Mesenchymal stem cell (in vitro differentiated cells and primary cell): Measurements from ENCODE around the gene ARG2.
"Not testable (repeated sequence)": the region's sequence is repeated elsewhere in the genome, so short reads cannot be mapped to it uniquely, and the experiment has no call there.

Source experiments
- DNase-seq: peaks from one replicate; pipeline ENCODE4 v3.0.0-alpha.2; 2013
- H2AFZ ChIP-seq: one replicate; pipeline ENCODE4 v1.6.1; 2013; ENCODE audit warnings: low read depth, mild to moderate bottlenecking, control low read depth, inconsistent platforms, low read length, moderate library complexity
- H2AK5ac ChIP-seq: 2 replicates; pipeline ENCODE4 v1.6.1; 2013; ENCODE audit warnings: low read length, moderate library complexity, mild to moderate bottlenecking, inconsistent platforms; ENCODE audit not compliant: severe bottlenecking
- H2BK120ac ChIP-seq: one replicate; pipeline ENCODE4 v1.6.1; 2013; ENCODE audit warnings: low read depth, mild to moderate bottlenecking, inconsistent platforms, low read length, moderate library complexity
- H2BK12ac ChIP-seq, 2 experiments: one replicate each; pipeline ENCODE4 v1.6.1; 2013; ENCODE audit warnings: inconsistent platforms in 2 of 2, low read length in 2 of 2, mild to moderate bottlenecking in 2 of 2, moderate library complexity in 2 of 2, control low read depth in 1 of 2
- H2BK15ac ChIP-seq: one replicate; pipeline ENCODE4 v1.6.1; 2013; ENCODE audit warnings: mild to moderate bottlenecking, low read depth, inconsistent platforms; ENCODE audit not compliant: poor library complexity, severe bottlenecking
- H2BK5ac ChIP-seq: 2 replicates; pipeline ENCODE4 v1.6.1; 2013; ENCODE audit warnings: low read depth, mild to moderate bottlenecking, low read length, control low read depth, inconsistent platforms; ENCODE audit not compliant: poor library complexity, severe bottlenecking
- H3K14ac ChIP-seq, 2 experiments: one replicate each; pipeline ENCODE4 v1.6.1; 2013; ENCODE audit warnings: inconsistent platforms in 2 of 2, low read length in 2 of 2, control low read depth in 1 of 2, mild to moderate bottlenecking in 1 of 2, moderate library complexity in 1 of 2
- H3K18ac ChIP-seq, 2 experiments: one replicate each; pipeline ENCODE4 v1.6.1; 2013; ENCODE audit warnings: inconsistent platforms in 2 of 2, low read length in 2 of 2, control low read depth in 1 of 2, low read depth in 1 of 2, mild to moderate bottlenecking in 1 of 2
- H3K23ac ChIP-seq, 2 experiments: one replicate each; pipeline ENCODE4 v1.6.1; 2013; ENCODE audit warnings: inconsistent platforms in 2 of 2, low read length in 2 of 2, mild to moderate bottlenecking in 2 of 2, moderate library complexity in 2 of 2, control low read depth in 1 of 2
- H3K27ac ChIP-seq: 2 replicates; pipeline ENCODE4 v1.5.1; 2013; ENCODE audit warnings: mild to moderate bottlenecking, moderate library complexity, low read length, control low read depth, inconsistent platforms; ENCODE audit not compliant: poor library complexity, severe bottlenecking
- H3K27me3 ChIP-seq, 2 experiments: 2 replicates each; pipeline versions ENCODE4 v1.6.1 to v1.7.0; 2013; ENCODE audit warnings: low read length in 2 of 2, mild to moderate bottlenecking in 2 of 2, moderate library complexity in 2 of 2, control low read depth in 1 of 2, inconsistent platforms in 1 of 2; ENCODE audit not compliant: control insufficient read depth in 1 of 2, insufficient read depth in 1 of 2
- H3K36me3 ChIP-seq, 2 experiments: 2 replicates each; pipeline versions ENCODE4 v1.6.1 to v1.7.0; 2013; ENCODE audit warnings: low read length in 2 of 2, control low read depth in 1 of 2, inconsistent platforms in 1 of 2, low read depth in 1 of 2, mild to moderate bottlenecking in 1 of 2; ENCODE audit not compliant: insufficient read depth in 2 of 2, control insufficient read depth in 1 of 2
- H3K4ac ChIP-seq, 2 experiments: one replicate each; pipeline ENCODE4 v1.6.1; 2013; ENCODE audit warnings: inconsistent platforms in 2 of 2, low read length in 2 of 2, mild to moderate bottlenecking in 2 of 2, moderate library complexity in 2 of 2, control low read depth in 1 of 2, low read depth in 1 of 2
- H3K4me1 ChIP-seq: 2 replicates; pipeline ENCODE4 v1.6.1; 2013; ENCODE audit warnings: low read depth, low read length, control low read depth; ENCODE audit not compliant: control insufficient read depth, insufficient read depth
- H3K4me2 ChIP-seq: 2 replicates; pipeline ENCODE4 v1.6.1; 2013; ENCODE audit warnings: low read length, mild to moderate bottlenecking, inconsistent platforms; ENCODE audit not compliant: poor library complexity, severe bottlenecking
- H3K4me3 ChIP-seq, 2 experiments: 2 replicates each; pipeline versions ENCODE4 v1.5.1 to v1.7.0; 2013; ENCODE audit warnings: low read length in 2 of 2, mild to moderate bottlenecking in 2 of 2, control low read depth in 1 of 2, low read depth in 1 of 2; ENCODE audit not compliant: insufficient read depth in 1 of 2
- H3K79me1 ChIP-seq: replicated peaks from 2 replicates; pipeline ENCODE4 v1.6.1; 2013; ENCODE audit warnings: mild to moderate bottlenecking, control low read depth, low read length, inconsistent platforms; ENCODE audit not compliant: poor library complexity, severe bottlenecking
- H3K9ac ChIP-seq: 2 replicates; pipeline ENCODE4 v1.7.0; 2013; ENCODE audit warnings: mild to moderate bottlenecking, low read length, moderate library complexity
- H3K9me3 ChIP-seq: 2 replicates; pipeline ENCODE4 v1.7.0; 2013; ENCODE audit warnings: mild to moderate bottlenecking, low read length; ENCODE audit not compliant: control insufficient read depth
- H4K8ac ChIP-seq: one replicate; pipeline ENCODE4 v1.6.1; 2013; ENCODE audit warnings: inconsistent platforms, mild to moderate bottlenecking, low read length, moderate library complexity
- H4K91ac ChIP-seq: one replicate; pipeline ENCODE4 v1.6.1; 2013; ENCODE audit warnings: mild to moderate bottlenecking, low read length, inconsistent platforms
- WGBS: methylation state at CpG from one replicate; pipeline ENCODE4 v1.1.7; 2013; ENCODE audit warnings: mixed read lengths; 5-methylcytosine and 5-hydroxymethylcytosine counted together

ARG2 gene

GRCh38 chr14:67600562-67600974 lies 19.2 kb upstream of the ARG2 start:
- Histone ChIP-seq H3K9ac (peak overlapping the region; percentile 89), H2BK15ac (peak overlapping the region; percentile 6), H4K8ac (peak overlapping the region; percentile 82), H3K4ac (peak overlapping the region; percentile 71 to 93), H3K18ac (peak overlapping the region in 1 of 2 experiments; percentile 82), H3K27ac (peak overlapping the region; percentile 46), H4K91ac (peak overlapping the region; percentile 14), H3K4me3 (peak overlapping the region; percentile 94), H2AFZ (peak overlapping the region; percentile 96)
- H3K14ac ChIP-seq, H3K79me1 ChIP-seq, H2BK5ac ChIP-seq, H3K9me3 ChIP-seq, DNase-seq, H3K36me3 ChIP-seq, H3K4me2 ChIP-seq, H3K23ac ChIP-seq, H3K4me1 ChIP-seq, H3K27me3 ChIP-seq, H2AK5ac ChIP-seq, H2BK12ac ChIP-seq, H2BK120ac ChIP-seq: not testable (repeated sequence)
- WGBS, result 94% methylated on average over 21 of the region's 21 CpGs

- Histone ChIP-seq H3K9ac (no peak overlapping the region), H3K79me1 (peaks cover 6% of the 10 kb centered on the region), H3K4me2 (no peak overlapping the region), H2BK5ac (no peak overlapping the region), H3K4ac (no peak overlapping the region), H3K9me3 (no peaks in the 10 kb centered on the region), H3K18ac (no peak overlapping the region), H2BK12ac (no peak overlapping the region), H4K8ac (no peak overlapping the region), H3K14ac (no peak overlapping the region), H3K36me3 (no peaks in the 10 kb centered on the region), H2AK5ac (no peak overlapping the region), H3K4me1 (peaks cover 8% of the 10 kb centered on the region), H2BK120ac (no peak overlapping the region), H3K27me3 (no peaks in the 10 kb centered on the region), H3K23ac (no peak overlapping the region), H3K4me3 (no peak overlapping the region), H2AFZ (no peak overlapping the region), H4K91ac (no peak overlapping the region), H3K27ac (no peak overlapping the region), H2BK15ac (no peak overlapping the region)
- WGBS, result 78% methylated on average over 3 of the region's 7 CpGs
- DNase-seq, result no peak
These were observed 17.6 kb upstream of the ARG2 start for GRCh38 chr14:67602076-67602475.

- Histone ChIP-seq H3K79me1 (peaks cover 5% of the 10 kb centered on the region), H3K9me3 (no peaks in the 10 kb centered on the region), H2BK5ac (no peak overlapping the region), H3K23ac (no peak overlapping the region), H3K27ac (no peak overlapping the region), H3K4ac (no peak overlapping the region), H2BK15ac (no peak overlapping the region), H3K18ac (no peak overlapping the region), H3K36me3 (no peaks in the 10 kb centered on the region), H3K4me2 (no peak overlapping the region), H2AFZ (no peak overlapping the region), H2AK5ac (no peak overlapping the region), H3K27me3 (no peaks in the 10 kb centered on the region), H2BK12ac (no peak overlapping the region), H4K91ac (no peak overlapping the region), H2BK120ac (no peak overlapping the region), H4K8ac (no peak overlapping the region), H3K9ac (no peak overlapping the region), H3K4me1 (peaks cover 8% of the 10 kb centered on the region), H3K14ac (no peak overlapping the region), H3K4me3 (no peak overlapping the region)
- peak; percentile 19 for DNase-seq
- 90% methylated on average over 3 of the region's 5 CpGs for WGBS
These were observed 16.6 kb upstream of the ARG2 start for GRCh38 chr14:67602995-67603545.

GRCh38 chr14:67607646-67608045 lies 12.1 kb upstream of the ARG2 start:
- Histone ChIP-seq H3K23ac (no peak overlapping the region), H3K27ac (no peak overlapping the region)

More at GRCh38 chr14:67607646-67608045, 12.1 kb upstream of the ARG2 start:
- Histone ChIP-seq H4K8ac (no peak overlapping the region), H2AK5ac (no peak overlapping the region), H2BK5ac (no peak overlapping the region), H3K14ac (no peak overlapping the region), H3K27me3 (peaks cover 8 to 19% of the 10 kb centered on the region in 2 experiments), H3K4me2 (no peak overlapping the region), H2BK12ac (no peak overlapping the region), H3K4me1 (peaks cover 3% of the 10 kb centered on the region), H3K9me3 (no peaks in the 10 kb centered on the region), H3K4me3 (no peak overlapping the region), H2BK15ac (no peak overlapping the region), H3K36me3 (no peaks in the 10 kb centered on the region), H4K91ac (no peak overlapping the region), H3K18ac (no peak overlapping the region), H2BK120ac (no peak overlapping the region), H3K79me1 (no peaks in the 10 kb centered on the region), H3K9ac (no peak overlapping the region), H3K4ac (no peak overlapping the region), H2AFZ (no peak overlapping the region)
- DNase-seq, result no peak
- WGBS, result 96% methylated on average over 5 of the region's 5 CpGs
